B cell (primary cell): ENCODE results near the gene SNAPIN.

ENCODE experiments used
- CTCF ChIP-seq: fragments of 200-600 bp; IDR thresholded peaks from one replicate; pipeline ENCODE4 v1.8.0; 2022; ENCODE audit warnings: antibody characterized with exemption, mild to moderate bottlenecking
- EZH2 ChIP-seq: IDR thresholded peaks from 2 replicates; pipeline ENCODE4 v1.6.1; 2012; ENCODE audit warnings: borderline replicate concordance, low read depth, mild to moderate bottlenecking, moderate library complexity, low read length; ENCODE audit not compliant: insufficient read depth, poor library complexity, severe bottlenecking

DNA sequence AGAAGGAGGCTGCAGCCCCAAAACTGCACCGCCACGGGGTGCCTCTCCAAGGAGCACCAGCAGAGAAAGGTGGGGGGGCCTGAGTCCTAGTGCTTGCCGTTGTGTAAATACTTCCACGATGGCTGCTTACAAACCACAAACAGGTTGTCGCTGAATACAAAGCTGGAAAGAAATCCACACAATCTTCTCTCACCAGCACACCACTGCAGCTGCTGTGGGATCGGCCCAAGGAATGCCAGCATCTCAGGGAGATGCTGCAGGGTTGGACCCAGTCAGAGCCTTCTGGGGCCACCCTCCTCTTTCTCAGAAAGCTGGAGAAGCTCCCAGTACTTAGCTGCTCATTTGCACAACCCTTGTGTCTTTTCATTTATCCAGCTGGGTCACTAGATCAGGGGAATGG is 39.3 kb upstream of the SNAPIN start:
- TF ChIP-seq CTCF = no peak
- no peak for TF ChIP-seq EZH2
